GM19467 (cell line): ENCODE measurements around the gene YAF2.

ENCODE experiments used
- ATAC-seq: cut with Tn5 transposase; IDR thresholded peaks from one replicate; pipeline ENCODE4 v1.9.1; 2021; ENCODE audit warnings: mild to moderate bottlenecking, moderate library complexity; ENCODE audit not compliant: unreplicated experiment

The YAF2 gene

GRCh38 chr12:42145552-42146215, 92.4 kb downstream of the YAF2 start:
- ATAC-seq: no peak

GRCh38 chr12:42145197-42145549, 92.9 kb downstream of the YAF2 start:
- ATAC-seq: no peak

- ATAC-seq: peak; percentile 94
Measured at GRCh38 chr12:42144408-42145196, 93.4 kb downstream of the YAF2 start, which contains the start of gene GXYLT1. Gene GXYLT1, minus strand, starts transcription at chr12:42144874. Its CDS starts 228 bp downstream, at chr12:42144646.

DNA sequence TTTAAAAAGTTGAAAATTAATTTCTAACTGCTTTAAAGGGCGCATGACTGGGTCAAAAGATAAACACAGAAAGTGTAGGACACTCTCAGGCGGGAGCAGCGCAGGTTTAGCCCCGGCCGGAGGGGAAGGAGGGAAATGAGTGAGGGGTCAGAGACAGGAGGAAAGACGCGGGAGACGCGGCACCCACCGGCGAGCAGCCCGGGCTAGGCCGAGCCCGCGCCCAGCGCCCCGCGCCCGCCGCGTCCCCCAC, 94.0 kb downstream of the YAF2 start:
- no peak for ATAC-seq

DNA sequence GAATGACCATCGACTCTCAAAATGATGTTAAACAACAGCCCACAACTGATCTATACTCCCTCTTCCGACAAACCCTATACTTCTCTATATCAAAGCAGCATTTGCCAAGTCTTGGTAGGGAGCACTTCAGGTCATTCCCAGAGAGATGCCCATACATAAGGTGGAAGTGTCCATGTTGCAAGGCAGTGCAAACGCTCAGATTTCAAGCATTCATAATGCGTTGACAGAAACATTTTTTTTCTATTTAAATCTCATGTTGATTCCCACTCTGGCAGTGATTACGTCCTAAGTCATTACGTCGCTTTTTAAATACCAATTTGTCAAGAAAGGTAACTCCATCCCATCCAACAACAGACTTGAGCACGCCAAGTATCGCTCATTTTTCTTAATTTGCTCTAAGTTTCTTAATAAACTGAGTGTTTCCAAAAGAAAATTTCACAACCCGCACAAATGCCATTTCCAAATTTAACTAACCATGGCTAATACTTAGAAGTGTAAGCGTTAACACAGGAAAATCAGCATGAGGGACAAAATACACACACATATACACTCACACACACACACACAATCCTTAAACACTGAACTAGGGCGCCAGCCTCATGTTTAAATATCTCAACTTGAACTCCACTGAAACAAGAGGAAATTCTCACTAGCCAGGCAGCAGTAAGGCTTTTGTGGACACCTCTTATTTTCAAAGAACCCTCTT, 94.4 kb downstream of the YAF2 start:
- ATAC-seq: no peak

DNA sequence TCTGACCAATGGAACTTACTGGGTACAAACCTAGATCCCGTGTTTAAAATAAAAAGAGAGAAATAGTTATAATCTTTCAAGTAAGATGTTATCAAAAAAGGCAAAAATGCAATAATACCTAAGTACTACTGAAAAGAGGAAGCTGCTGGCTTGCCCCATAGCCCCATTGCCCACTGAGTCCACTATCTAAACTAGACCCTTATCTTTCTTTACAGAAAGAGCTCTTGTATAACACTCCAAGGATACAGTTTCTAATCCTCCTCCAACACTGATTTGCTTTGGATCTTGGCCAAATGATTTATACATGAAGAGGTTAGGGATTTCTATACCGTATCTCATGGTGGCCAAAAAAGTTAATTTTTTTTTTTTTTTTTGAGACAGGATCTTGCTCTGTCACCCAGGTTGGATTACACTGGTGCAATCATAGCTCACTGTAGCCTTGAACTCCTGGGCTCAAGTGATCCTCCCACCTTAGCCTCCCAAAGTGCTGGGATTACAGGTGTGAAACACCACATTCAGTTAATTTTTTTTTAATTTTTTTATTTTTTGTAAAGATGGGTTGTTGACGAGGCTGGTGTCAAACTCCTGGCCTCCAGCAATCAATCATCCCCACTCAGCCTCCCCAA, 96.0 kb downstream of the YAF2 start:
- ATAC-seq: no peak

DNA sequence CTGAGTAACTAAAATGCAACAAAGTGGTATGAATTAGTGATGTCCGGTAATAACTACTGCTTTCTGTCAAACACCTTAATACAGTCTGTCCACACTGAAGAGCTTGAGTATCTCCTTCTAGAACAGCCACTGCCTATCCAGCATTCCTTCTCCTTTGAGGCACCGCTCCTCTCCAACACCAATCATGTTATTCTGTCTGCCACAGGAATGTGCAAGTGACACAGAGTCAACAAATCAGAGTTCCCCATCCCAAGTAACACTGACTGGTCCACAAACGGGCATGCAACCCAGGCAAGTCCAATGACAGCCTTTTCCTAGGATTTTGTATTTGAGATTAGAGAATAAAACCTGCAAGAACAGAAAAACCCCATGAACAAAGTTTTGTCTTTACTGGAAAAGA, 97.1 kb downstream of the YAF2 start:
- no peak for ATAC-seq

DNA sequence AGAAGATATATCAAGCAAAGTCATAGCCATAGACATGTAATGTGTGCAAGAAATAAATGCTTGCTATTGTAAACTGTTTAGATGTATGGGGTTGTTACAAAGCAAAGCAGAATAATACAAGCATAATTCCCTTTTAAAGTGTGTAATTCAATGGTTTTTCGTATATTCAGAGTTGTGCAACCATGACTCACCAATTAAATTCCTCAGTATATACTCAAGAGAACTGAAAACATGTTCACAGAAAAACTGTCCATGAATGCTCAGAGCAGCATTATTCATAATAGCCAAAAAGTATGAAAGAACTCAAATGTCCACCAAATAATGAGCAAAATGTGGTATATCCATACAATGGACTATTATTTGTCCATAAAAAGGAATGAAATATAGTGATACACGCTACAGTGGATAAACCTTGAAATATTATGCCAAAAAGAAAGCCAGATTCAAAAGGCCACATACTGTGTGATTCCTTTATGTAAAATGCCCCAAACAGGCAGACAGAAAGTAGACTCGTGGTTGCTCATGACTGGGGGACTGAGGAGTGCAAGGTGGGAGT, 102.7 kb downstream of the YAF2 start:
- ATAC-seq: no peak

DNA sequence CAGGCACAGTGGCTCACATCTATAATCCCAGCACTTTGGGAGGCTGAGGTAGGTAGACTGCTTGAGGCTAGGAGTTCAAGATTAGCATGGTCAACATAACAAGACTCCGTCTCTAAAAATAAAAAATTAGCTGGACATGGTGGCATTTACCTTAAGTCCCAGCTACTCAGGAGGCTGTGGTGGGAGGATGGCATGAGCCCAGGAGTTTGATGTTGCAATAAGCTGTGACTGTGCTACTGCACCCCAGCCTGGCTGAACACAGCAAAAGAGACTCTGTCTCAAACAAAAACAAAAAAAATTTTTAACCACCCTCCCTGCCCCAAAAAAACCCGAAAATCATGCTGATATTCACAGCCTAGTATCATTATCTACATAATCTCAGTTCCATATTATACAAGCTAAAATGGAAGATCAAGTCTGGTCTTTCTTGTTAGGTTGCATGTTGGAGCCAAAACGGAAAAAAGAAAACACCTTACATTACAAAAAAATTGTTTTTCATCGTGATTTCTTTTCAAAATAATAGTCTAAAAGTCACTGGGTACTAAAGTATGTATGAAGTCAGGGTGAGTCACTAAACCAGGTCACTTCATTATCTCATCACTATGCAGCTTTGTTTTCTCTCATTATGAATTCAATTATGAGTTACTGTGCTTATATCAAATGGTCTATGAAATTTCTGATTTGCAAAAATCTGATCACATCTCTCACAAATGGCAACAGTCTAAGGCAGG, 107.2 kb downstream of the YAF2 start:
- ATAC-seq: no peak

DNA sequence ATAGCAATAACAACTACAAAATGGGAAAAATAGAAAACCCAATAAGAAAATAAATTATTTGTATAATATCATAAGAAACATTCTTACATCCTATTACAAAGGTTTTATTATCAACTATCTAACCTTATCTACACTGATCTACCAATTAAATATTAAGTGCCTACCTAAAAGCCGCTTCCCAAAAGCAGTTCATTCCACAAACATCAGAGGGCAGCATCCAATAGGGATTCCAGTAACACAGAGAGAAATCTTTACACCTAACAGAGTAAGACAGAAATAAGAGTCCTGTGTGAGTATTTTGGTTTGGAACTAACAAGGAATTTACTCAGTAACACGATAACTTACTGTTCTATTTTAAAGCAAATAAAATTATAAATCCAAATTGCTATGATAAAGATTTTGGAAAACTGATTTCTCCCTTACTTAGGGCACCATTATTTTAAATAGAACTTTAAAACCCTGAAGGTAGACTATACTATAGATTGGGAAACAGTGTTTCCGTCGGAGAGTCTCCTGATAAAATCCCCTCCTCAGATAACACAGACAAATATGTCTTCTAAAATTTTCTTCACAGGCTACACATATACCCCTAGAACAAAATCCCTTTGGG, 108.3 kb downstream of the YAF2 start:
- no peak for ATAC-seq

DNA sequence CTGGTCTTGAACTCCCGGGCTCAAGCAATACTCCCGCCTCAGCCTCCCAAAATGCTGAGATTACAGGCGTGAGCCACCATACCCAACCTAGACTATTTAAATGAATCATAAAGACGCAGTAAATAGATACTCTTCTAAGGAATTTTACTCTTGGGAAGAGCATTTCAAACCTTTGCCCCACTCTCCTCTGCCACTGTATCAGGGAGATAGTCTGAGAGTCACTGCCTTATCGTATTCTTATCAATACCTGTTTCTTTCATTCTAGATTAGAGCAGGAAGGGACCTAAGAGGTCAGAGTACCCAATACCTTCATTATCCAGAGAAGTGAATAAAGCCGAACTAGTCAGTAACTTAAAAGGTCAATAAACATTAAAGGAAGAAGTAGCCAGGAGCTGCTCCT, 109.2 kb downstream of the YAF2 start:
- no peak for ATAC-seq

GRCh38 chr12:42128327-42128726, 109.7 kb downstream of the YAF2 start:
- ATAC-seq: no peak

- ATAC-seq: no peak
Measured at GRCh38 chr12:42126963-42127362, 111.1 kb downstream of the YAF2 start.

DNA sequence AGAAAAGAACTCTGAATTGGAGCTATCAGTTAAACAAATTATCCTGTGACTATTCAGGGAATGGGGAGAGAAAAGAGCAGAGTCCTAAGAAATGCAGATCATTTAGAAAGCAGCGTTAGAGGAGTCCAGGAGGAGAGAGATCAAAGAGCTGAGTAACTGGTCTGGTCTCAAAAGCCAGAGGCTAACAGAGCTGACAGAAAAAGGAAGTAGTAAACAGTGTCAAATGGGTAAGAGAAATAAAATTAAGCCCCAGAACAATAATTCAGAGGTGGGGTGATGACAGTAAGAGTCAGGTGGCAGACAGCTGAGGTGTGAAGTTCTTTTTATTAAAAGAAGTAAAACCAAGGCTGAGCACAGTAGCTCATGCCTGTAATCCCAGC, 112.7 kb downstream of the YAF2 start:
- ATAC-seq: no peak

DNA sequence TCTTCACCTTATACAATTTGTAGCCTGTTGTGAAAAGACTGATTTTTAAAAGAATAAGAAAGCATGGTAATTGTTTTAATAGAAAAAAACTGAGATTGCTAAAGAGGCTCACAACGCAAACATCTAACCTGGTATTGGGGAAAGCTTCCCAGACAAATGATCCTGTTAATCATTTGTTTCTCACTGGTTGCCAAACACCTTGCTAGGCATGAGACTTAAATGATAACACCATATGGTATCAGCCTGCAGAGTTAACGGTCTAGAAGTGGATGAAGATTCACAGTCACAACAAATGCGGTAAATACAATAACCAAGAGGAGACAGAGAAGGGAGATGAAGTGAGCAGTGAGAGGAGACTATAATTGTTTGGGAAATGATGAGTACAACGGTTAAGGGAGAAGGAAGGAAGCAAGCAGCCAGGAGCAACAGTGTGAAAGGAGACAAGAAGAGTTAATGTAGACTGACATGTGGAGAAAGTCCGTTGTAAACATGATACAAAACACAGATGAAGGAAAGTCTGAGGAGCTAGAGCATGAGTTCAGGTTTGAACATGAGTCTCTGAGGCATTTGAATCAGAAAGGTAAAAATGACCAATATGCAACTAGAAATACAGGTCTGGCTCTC, 113.2 kb downstream of the YAF2 start:
- no peak for ATAC-seq

GRCh38 chr12:42119085-42119633, 118.9 kb downstream of the YAF2 start:
- no peak for ATAC-seq

GRCh38 chr12:42118136-42118879, 119.7 kb downstream of the YAF2 start:
- ATAC-seq: no peak

- ATAC-seq: no peak
Measured at GRCh38 chr12:42109031-42109430, 129.0 kb downstream of the YAF2 start.
